DMS 273 (cell line): Measurements from ENCODE around the gene SLC31A1.

ENCODE experiments used
- DNase-seq: peaks from one replicate; lab custom pipeline; 2025; ENCODE audit not compliant: unreplicated experiment; lab: John Stamatoyannopoulos, UW

The SLC31A1 gene

DNA sequence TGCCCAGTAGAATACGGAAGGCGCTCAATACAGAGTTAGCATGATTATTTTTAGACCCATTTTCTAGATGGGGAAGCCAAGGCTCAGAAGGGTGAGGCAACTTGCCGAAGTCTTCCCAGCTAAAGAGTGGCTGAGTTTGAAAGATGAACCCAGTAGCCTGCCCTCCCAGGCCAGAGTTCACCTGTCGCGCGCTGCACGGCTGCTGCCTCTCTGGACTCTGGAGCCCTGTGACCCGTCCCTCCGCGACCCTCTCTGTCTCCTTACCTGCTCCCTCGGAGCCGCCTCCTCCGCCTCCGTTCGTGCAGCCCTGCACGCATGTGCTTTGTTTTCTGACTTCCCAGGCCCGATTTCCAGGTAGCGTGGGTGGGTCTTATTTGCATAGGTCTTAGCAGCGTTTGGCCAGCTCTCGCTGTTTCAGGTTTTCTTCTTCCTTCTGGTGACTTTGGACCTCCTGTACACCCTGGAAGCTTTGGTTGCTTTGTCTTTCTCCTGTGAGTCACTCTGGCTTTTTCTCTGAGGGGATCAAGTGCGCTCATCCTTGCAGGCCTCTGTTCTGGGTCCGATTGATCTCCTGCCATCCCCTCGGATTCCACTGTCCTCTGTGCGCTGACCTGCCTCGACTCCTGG lies 81.6 kb downstream of the SLC31A1 start, which contains the start of gene RNF183:
Gene RNF183 (minus strand): TSS at position 585 of the 627 bp plus-strand sequence. CDS start 5,192 bp downstream, outside the sequence.
- no peak for DNase-seq

DNA sequence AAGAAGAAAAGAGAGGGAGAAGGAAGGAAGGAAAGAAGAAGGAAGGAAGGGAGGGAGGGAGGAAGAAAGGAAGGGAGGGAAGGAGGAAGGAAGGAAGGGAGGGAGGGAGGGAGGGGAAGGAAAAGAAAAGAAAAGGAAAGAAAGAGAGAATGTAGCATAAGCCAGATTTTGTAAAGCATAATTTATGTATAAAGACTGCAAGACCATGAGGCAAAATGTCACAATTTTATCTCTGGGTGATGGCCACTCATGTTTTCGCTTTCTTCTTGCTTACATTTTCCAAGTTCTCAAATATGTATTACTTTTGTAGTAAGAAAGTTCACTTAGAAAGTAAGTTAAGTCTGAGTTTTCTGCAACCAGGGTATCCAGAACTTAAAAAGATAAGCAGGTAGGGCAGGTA lies 85.2 kb downstream of the SLC31A1 start:
- no peak for DNase-seq

DNA sequence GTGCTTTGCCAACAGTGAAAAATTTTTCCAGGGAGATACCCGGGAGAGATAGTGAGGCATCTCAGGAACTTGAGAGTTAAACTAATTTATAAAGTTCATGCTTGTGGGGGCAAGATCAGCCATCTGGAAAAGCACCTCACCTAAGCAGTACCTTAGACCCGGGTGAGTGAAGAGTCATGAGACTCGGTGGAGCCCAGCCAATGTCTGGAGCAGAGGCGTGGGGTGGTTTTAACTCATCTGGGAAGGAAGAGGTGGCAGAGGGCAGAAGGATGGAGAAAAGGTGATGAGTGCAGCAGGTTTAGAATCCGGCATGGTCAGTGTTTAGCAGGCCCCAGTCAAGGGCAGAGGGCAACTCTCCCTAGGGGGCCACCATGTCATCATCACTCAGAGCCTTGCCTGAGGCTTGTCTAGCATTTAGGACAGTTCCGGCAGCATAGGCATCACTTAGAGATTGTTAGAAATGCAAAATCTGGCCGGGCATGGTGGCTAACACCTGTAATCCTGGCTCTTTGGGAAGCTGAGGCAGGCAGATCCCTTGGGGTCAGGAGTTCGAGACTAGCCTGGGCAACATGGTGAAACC lies 86.1 kb downstream of the SLC31A1 start:
- no peak for DNase-seq

DNA sequence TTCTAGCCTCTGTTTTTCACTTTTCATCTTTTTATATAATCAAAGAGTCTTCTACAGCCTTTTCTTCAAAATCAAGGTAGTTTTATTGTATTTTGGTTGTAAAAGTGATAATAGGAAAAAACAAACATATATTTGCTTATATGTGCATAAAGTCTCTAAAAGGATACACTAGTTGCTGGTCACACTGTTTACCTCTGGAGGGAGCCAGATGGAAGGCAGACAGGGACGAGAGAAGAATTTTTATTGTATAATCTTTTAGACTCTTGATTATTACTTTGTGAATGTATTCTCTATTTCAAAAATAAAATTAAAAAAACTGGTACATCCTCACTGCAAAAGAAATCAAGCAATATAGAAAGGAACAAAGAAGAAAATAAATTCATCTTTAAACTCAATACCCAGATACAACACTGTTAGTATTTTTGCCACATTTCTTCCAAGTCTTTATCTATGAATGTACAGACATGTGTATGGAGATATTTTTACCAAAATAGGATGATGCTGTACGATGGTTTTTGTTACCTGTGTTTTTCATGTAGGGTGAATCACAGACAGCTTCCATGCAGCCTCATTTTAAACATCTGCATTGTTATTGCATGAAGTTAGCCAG lies 88.0 kb downstream of the SLC31A1 start:
- peak; percentile 55 for DNase-seq

DNA sequence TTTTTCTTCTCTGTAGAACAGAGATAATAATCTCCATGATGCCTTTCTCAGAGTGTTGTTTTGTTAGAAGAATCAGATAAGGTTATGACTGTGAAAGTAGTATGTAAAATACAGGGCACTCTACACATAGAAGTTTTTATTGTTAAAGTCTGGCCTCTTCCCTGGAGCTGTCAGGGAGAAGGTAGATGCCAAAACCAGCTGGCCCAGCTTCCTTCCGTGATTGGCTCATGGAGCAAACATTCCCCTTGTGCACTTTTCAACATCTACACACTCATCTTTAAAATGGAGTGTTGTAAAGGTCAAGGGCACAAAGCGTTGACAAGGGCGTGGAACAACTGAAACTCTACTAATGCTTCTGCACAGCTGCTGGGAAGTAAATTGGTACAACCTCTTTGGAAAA lies 89.2 kb downstream of the SLC31A1 start:
- DNase-seq: no peak

DNA sequence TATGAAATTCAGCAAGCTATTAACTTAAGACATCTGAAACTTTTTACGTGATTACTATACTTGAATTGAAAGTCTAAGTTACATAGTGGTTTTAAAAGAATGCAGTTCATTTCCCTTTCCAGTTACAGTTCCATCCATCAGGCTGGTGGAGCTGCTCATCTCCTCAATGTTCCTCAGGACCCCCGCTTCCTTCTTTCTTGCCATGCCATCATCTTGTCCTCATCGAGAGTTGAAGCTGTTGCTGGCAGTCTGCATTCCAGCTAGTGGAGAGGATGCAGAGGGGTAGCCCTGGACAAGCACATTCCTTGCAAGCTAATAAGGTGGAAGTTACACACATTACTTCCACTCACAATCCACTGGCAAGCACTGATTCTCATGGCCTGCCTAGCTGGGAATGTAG lies 90.6 kb downstream of the SLC31A1 start:
- no peak for DNase-seq

DNA sequence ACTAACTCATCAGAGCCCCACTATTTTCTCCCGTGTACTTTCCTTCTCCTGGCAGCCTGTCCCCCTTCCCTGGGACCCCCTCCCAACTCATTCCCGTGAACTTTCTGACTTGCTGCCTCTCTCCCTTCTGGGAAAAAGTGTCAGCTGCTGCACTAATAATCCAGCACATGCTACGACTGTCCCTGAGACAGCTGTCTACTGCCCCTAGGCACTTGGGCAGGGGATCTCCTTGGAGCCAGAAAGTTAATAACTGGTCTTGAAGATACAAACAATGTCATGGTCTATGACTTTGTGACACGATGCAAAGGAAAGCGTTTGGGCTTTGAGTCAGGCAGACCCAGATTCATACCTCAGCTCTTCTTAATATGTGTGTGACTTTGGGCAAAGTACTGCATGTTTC lies 91.9 kb downstream of the SLC31A1 start:
- DNase-seq: no peak
